DOHH2 (cell line): ENCODE results near the gene MEN1.

Source experiments
- H3F3A ChIP-seq: fragments of 200-600 bp; sonication (generic), shearing (Covaris generic); 2 replicates; pipeline ENCODE4 v1.6.0; 2016; ENCODE audit warnings: antibody characterized with exemption, mild to moderate bottlenecking; ENCODE audit not compliant: control insufficient read depth, insufficient read depth
- H3K27ac ChIP-seq: fragments of 200-600 bp; sonication (generic); 2 replicates; pipeline ENCODE4 v1.5.1; 2014; ENCODE audit warnings: low read depth, mild to moderate bottlenecking, low read length, moderate library complexity
- H3K27me3 ChIP-seq: fragments of 200-600 bp; sonication (generic); 2 replicates; pipeline ENCODE4 v1.6.1; 2014; ENCODE audit warnings: mild to moderate bottlenecking, low read length, mixed read lengths; ENCODE audit not compliant: control insufficient read depth
- H3K36me3 ChIP-seq: fragments of 200-600 bp; sonication (generic); 2 replicates; pipeline ENCODE4 v1.6.1; 2014; ENCODE audit warnings: mild to moderate bottlenecking, low read length, moderate library complexity, mixed read lengths; ENCODE audit not compliant: control insufficient read depth
- H3K4me1 ChIP-seq: fragments of 200-600 bp; sonication (generic); 2 replicates; pipeline ENCODE4 v1.6.1; 2014; ENCODE audit warnings: mild to moderate bottlenecking, low read length, mixed read lengths; ENCODE audit not compliant: control insufficient read depth
- H3K4me2 ChIP-seq: fragments of 200-600 bp; sonication (generic); 2 replicates; pipeline ENCODE4 v1.6.0; 2014; ENCODE audit warnings: mild to moderate bottlenecking, low read length, moderate library complexity
- H3K4me3 ChIP-seq: fragments of 200-600 bp; sonication (generic); 2 replicates; pipeline ENCODE4 v1.5.1; 2014; ENCODE audit warnings: mild to moderate bottlenecking, low read length, mixed read lengths
- H3K79me2 ChIP-seq: fragments of 200-600 bp; sonication (generic); 2 replicates; pipeline ENCODE4 v1.6.1; 2014; ENCODE audit warnings: mild to moderate bottlenecking, low read length, mixed read lengths; ENCODE audit not compliant: control insufficient read depth
- H3K9me2 ChIP-seq: fragments of 200-600 bp; sonication (generic); replicated peaks from 2 replicates; pipeline ENCODE4 v1.6.1; 2014; ENCODE audit warnings: mild to moderate bottlenecking, low read length, mixed read lengths; ENCODE audit not compliant: control insufficient read depth
- H3K9me3 ChIP-seq: fragments of 200-600 bp; sonication (generic); 2 replicates; pipeline ENCODE4 v1.6.1; 2014; ENCODE audit warnings: antibody characterized with exemption, low read length, mixed read lengths; ENCODE audit not compliant: control insufficient read depth, insufficient read depth
- H4K20me1 ChIP-seq: fragments of 200-600 bp; sonication (generic); 2 replicates; pipeline ENCODE4 v1.6.0; 2014; ENCODE audit warnings: low read depth, mild to moderate bottlenecking, antibody characterized with exemption, low read length, moderate library complexity; ENCODE audit not compliant: control insufficient read depth, insufficient read depth
- CTCF ChIP-seq: fragments of 200-600 bp; sonication (generic); IDR thresholded peaks from one replicate; pipeline ENCODE4 v1.5.1; 2014; ENCODE audit warnings: antibody characterized with exemption, mild to moderate bottlenecking, low read depth, low read length; ENCODE audit not compliant: poor library complexity, severe bottlenecking
- EZH2phosphoT487 ChIP-seq: fragments of 200-600 bp; sonication (generic); IDR thresholded peaks from 2 replicates; pipeline ENCODE4 v1.6.1; 2017; ENCODE audit warnings: borderline replicate concordance, mild to moderate bottlenecking, antibody characterized with exemption, low read length, moderate library complexity, mixed read lengths

MEN1 gene

GRCh38 chr11:64839335-64839734, 29.0 kb upstream of the MEN1 start:
- no peaks in the 10 kb centered on the region; the same call in 1 of the 2 replicates for H3F3A ChIP-seq
- no peaks in the 10 kb centered on the region for H3K36me3 ChIP-seq

GRCh38 chr11:64838600-64839334, 28.4 kb upstream of the MEN1 start:
- H3K4me1 ChIP-seq, result peaks cover 3% of the 10 kb centered on the region
- no peaks in the 10 kb centered on the region for H3K36me3 ChIP-seq
- H3K27ac ChIP-seq, result no peak overlapping the region
- no peaks in the 10 kb centered on the region for H3K9me3 ChIP-seq
- H3K4me3 ChIP-seq, result no peak overlapping the region
- TF ChIP-seq CTCF (no peak), EZH2phosphoT487 (no peak)
- no peaks in the 10 kb centered on the region; the same call in 1 of the 2 replicates for H3F3A ChIP-seq
- H4K20me1 ChIP-seq, result no peaks in the 10 kb centered on the region
- no peaks in the 10 kb centered on the region for H3K9me2 ChIP-seq
- no peak overlapping the region for H3K4me2 ChIP-seq
- no peaks in the 10 kb centered on the region for H3K27me3 ChIP-seq
- no peaks in the 10 kb centered on the region for H3K79me2 ChIP-seq

More at GRCh38 chr11:64839335-64839734, 29.0 kb upstream of the MEN1 start:
- TF ChIP-seq CTCF (no peak), EZH2phosphoT487 (no peak)
- Histone ChIP-seq H3K4me2 (no peak overlapping the region), H3K27ac (no peak overlapping the region), H4K20me1 (no peaks in the 10 kb centered on the region), H3K9me3 (no peaks in the 10 kb centered on the region), H3K79me2 (no peaks in the 10 kb centered on the region), H3K4me3 (no peak overlapping the region), H3K9me2 (no peaks in the 10 kb centered on the region), H3K27me3 (no peaks in the 10 kb centered on the region), H3K4me1 (peaks cover 9% of the 10 kb centered on the region)

- no peaks in the 10 kb centered on the region; the same call in 1 of the 2 replicates for H3K4me1 ChIP-seq
- no peaks in the 10 kb centered on the region for H3K36me3 ChIP-seq
- H3K4me3 ChIP-seq, result no peak overlapping the region
- H3K9me2 ChIP-seq, result no peaks in the 10 kb centered on the region
- no peaks in the 10 kb centered on the region for H3K79me2 ChIP-seq
- no peaks in the 10 kb centered on the region for H4K20me1 ChIP-seq
- no peaks in the 10 kb centered on the region for H3K27me3 ChIP-seq
- no peak overlapping the region for H3K4me2 ChIP-seq
- H3K9me3 ChIP-seq, result no peaks in the 10 kb centered on the region
- TF ChIP-seq CTCF (no peak), EZH2phosphoT487 (no peak)
- no peak overlapping the region for H3K27ac ChIP-seq
- no peaks in the 10 kb centered on the region for H3F3A ChIP-seq
Observed at GRCh38 chr11:64837887-64838351, 27.6 kb upstream of the MEN1 start.
